BE2C (cell line): Measurements from ENCODE around the gene DLAT.
"Not testable (repeated sequence)": the region's sequence is repeated elsewhere in the genome, so short reads cannot be mapped to it uniquely, and the experiment has no call there.

ENCODE experiments used
- DNase-seq: peaks from one replicate; pipeline ENCODE4 v3.0.0-alpha.2; 2020
- H3K27me3 ChIP-seq: fragments of 250-450 bp; sonication (Bioruptor Pico); 2 replicates; pipeline ENCODE4 v1.5.1; 2020; ENCODE audit warnings: mild to moderate bottlenecking
- H3K36me3 ChIP-seq: fragments of 250-450 bp; sonication (Bioruptor Pico); 2 replicates; pipeline ENCODE4 v1.5.1; 2020; ENCODE audit warnings: mild to moderate bottlenecking
- H3K4me1 ChIP-seq: fragments of 250-450 bp; sonication (Bioruptor Pico); 2 replicates; pipeline ENCODE4 v1.5.1; 2020
- H3K4me3 ChIP-seq: 2 replicates; pipeline ENCODE4 v1.5.1; 2011; ENCODE audit warnings: low read depth, low read length
- H3K9me3 ChIP-seq: fragments of 250-450 bp; sonication (Bioruptor Pico); 2 replicates; pipeline ENCODE4 v1.5.1; 2020
- TF ChIP-seq, protein P1 (sequence below): IDR thresholded peaks from 2 replicates; pipeline ENCODE4 v1.5.1; 2012; ENCODE audit warnings: mild to moderate bottlenecking, low read depth, low read length

The DLAT gene

DNA sequence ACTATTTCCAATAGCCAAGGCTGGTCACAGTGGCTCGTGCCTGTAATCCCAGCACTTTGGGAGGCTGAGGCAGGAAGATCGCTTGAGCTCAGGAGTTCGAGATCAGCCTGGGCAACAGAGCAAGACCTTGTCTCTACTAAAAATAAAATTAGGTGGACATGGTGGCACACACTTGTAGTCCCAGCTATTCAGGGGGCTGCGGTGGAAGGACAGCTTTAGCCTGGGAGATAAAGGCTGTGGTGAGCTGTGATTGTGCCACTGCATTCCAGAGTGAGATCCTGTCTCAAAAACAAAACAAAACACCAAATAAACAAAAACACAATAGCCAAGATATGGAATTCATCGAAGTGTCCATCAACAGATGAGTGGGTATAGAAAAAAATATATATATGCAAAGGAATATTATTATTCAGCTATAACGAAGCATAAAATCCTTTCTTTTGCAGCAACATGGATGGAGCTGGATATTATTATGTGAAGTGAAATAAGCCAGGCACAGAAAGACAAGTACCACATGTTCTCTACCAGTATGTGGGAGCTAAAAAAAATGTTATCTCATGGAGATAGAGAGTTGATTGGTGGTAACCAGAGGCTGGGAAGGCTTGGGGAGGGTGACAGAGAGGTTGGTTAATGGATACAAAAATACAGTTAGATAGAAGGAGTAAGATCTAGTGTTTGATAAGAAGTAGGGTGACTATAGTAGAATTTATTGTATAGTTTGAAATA is 22.6 kb upstream of the DLAT start:
- Histone ChIP-seq H3K4me1 (no peaks in the 10 kb centered on the region), H3K4me3 (no peak overlapping the region), H3K36me3 (peaks cover 14% of the 10 kb centered on the region), H3K27me3 (no peaks in the 10 kb centered on the region), H3K9me3 (no peaks in the 10 kb centered on the region)
- no peak for DNase-seq
- TF ChIP-seq, protein P1, sequence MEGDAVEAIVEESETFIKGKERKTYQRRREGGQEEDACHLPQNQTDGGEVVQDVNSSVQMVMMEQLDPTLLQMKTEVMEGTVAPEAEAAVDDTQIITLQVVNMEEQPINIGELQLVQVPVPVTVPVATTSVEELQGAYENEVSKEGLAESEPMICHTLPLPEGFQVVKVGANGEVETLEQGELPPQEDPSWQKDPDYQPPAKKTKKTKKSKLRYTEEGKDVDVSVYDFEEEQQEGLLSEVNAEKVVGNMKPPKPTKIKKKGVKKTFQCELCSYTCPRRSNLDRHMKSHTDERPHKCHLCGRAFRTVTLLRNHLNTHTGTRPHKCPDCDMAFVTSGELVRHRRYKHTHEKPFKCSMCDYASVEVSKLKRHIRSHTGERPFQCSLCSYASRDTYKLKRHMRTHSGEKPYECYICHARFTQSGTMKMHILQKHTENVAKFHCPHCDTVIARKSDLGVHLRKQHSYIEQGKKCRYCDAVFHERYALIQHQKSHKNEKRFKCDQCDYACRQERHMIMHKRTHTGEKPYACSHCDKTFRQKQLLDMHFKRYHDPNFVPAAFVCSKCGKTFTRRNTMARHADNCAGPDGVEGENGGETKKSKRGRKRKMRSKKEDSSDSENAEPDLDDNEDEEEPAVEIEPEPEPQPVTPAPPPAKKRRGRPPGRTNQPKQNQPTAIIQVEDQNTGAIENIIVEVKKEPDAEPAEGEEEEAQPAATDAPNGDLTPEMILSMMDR, result no peak

DNA sequence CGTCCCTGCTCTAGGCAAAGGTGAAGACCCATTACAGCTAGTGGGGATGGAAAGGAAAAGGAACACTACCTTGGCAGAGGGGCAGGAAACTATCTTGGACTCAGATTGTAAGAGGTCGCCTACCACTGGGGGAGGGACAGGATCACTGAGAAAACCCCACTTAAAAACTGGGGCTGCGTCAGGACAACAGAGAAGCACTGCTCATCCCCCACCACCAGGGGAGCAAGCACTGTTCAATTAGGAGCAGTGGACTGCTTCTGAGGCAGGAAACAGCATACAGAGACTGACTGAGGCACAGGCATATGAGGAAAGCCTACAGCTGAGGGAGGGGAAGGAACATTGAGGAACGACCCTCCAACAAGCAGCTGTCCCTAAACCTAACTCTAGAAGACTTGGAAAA is 20.8 kb upstream of the DLAT start:
- Histone ChIP-seq H3K36me3 (peaks cover 14% of the 10 kb centered on the region), H3K9me3 (no peaks in the 10 kb centered on the region), H3K4me1 (no peaks in the 10 kb centered on the region), H3K4me3 (no peak overlapping the region), H3K27me3 (no peaks in the 10 kb centered on the region)
- TF ChIP-seq, protein P1, result peak; percentile 62
- DNase-seq, result peak; percentile 26

DNA sequence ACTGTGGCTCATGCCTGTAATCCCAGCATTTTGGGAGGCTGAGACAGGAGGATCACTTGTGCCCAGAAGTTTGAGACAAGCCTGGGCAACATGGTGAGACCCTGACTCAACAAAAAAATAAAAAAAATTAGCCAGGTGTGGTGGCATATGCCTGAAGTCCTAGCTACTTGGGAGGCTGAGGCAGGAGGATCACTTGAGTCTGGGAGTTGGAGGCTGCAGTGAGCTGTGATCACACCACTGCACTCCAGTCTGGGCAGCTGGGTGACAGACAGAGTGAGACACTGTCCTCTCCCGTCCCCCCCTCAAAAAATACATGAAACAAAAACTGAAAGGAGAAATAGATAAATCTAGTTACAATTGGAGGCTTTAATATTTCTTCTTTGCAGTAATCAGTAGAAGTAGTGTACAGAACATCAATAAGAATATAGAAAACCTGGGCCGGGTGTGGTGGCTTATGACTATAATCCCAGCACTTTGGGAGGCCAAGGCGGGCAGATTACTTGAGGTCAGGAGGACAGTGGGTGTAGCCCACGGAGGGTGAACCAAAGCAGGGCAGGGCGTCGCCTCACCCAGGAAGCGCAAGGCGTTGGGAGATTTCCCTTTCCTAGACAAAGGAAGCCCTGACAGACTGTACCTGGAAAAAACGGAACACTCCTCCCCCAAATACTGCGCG is 19.6 kb upstream of the DLAT start:
- no peaks in the 10 kb centered on the region for H3K27me3 ChIP-seq
- H3K9me3 ChIP-seq, result no peaks in the 10 kb centered on the region
- TF ChIP-seq, protein P1, result no peak
- DNase-seq, result no peak
- peaks cover 14% of the 10 kb centered on the region for H3K36me3 ChIP-seq
- no peak overlapping the region for H3K4me3 ChIP-seq
- H3K4me1 ChIP-seq, result no peaks in the 10 kb centered on the region

DNA sequence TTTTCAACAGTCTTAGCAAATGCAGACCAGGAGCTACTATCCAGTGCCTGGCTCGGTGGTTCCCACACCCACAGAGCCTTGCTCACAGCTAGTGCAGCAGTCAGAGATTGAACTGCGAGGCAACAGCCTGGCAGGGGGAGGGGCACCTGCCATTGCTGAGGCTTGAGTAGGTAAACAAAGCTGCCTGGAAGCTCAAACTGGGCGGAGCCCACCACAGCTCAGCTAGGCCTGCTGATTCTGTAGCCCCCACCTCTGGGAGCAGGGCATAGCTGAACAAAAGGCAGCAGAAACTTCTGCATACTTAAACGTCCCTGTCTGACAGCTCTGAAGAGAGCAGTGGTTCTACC is 19.1 kb upstream of the DLAT start:
- H3K27me3 ChIP-seq, H3K4me3 ChIP-seq, DNase-seq, H3K4me1 ChIP-seq, H3K9me3 ChIP-seq: not testable (repeated sequence)
- peaks cover 11% of the 10 kb centered on the region for H3K36me3 ChIP-seq

DNA sequence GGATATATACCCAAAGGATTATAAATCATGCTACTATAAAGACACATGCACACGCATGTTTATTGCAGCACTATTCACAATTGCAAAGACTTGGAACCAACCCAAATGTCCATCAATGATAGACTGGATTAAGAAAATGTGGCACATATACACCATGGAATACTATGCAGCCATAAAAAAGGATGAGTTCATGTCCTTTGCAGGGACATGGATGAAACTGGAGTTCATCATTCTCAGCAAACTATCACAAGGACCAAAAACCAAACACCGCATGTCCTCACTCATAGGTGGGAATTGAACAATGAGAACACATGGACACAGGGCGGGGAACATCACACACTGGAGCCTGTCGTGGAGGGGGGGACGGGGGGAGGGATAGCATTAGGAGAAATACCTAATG is 13.8 kb upstream of the DLAT start:
- not testable (repeated sequence) for DNase-seq, H3K4me3 ChIP-seq, H3K36me3 ChIP-seq, H3K9me3 ChIP-seq, H3K27me3 ChIP-seq, H3K4me1 ChIP-seq

DNA sequence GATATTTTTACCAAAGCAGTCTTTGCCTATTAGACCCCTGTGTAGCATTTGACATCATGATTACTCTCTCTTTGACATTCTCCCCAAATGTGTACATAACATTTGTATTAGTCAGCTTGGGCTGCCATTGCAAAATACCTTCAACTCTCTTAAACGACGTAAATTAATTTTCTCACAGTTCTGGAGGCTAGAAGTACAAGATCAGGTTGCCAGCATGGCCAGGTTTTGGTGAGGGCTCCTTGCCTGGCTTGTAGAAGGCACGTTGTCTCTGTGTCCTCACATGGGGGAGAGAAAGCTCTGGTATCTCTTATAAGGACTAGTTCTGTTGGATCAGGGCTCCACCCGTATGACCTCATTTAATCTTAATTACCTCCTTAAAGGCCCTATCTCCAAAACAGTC is 12.3 kb upstream of the DLAT start:
- no peak for DNase-seq
- TF ChIP-seq, protein P1, result no peak
- no peaks in the 10 kb centered on the region for H3K36me3 ChIP-seq
- no peaks in the 10 kb centered on the region for H3K9me3 ChIP-seq
- no peak overlapping the region for H3K4me3 ChIP-seq
- H3K4me1 ChIP-seq, result no peaks in the 10 kb centered on the region
- no peaks in the 10 kb centered on the region for H3K27me3 ChIP-seq

DNA sequence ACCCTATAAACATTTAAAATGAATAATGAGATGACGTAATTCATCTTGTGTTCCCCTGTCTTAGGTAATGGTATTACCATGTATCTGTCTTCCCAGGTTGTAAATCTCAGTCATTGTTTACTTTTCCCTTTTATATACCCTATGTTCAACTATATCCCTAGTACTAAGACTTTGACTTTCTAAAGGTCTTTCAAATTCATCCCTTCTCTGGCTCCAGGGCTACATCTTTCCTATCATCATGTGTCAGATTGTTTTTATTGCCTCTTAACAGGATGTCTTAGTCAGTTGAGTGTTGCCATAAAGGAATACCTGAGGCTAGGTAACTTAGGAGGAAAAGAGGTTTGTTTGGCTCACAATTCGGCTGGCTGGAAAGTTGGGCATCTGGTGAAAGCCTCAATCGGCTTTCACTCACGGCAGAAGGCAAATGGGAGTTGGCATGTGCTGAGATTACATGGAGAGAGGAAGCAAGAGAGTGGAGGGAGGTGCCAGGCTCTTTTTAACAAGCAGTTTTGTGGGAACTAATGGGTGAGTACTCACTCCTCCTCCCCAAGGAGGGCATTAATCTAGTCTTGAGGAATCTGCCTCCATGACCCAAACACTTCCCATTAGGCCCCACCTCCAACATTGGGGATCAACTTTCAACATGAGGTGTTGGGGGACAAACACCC is 11.6 kb upstream of the DLAT start:
- no peak for DNase-seq
- Histone ChIP-seq H3K27me3 (no peaks in the 10 kb centered on the region), H3K4me1 (no peaks in the 10 kb centered on the region), H3K4me3 (no peak overlapping the region), H3K36me3 (no peaks in the 10 kb centered on the region), H3K9me3 (no peaks in the 10 kb centered on the region)
- TF ChIP-seq, protein P1, result no peak
